Duodenal mucosa (tissue), 2 donors: ENCODE results near the gene ZDHHC8.
A peak's percentile ranks its signal among the peaks of the same experiment; 100 is the strongest.

Source experiments
- H3K27ac ChIP-seq: one replicate; pipeline ENCODE4 v1.7.0; 2013; ENCODE audit warnings: low read depth, low read length
- H3K27me3 ChIP-seq, 2 donors: one replicate each; pipeline ENCODE4 v1.7.0; 2013; ENCODE audit warnings: low read length in 2 of 2, control low read depth in 1 of 2; ENCODE audit not compliant: insufficient read depth in 2 of 2, control insufficient read depth in 1 of 2
- H3K36me3 ChIP-seq, 2 donors: one replicate each; pipeline ENCODE4 v1.7.0; 2013; ENCODE audit warnings: low read length in 2 of 2, control low read depth in 1 of 2; ENCODE audit not compliant: insufficient read depth in 2 of 2, control insufficient read depth in 1 of 2
- H3K4me1 ChIP-seq, 2 donors: one replicate each; pipeline ENCODE4 v1.7.0; 2013; ENCODE audit warnings: low read length in 2 of 2, control low read depth in 1 of 2; ENCODE audit not compliant: insufficient read depth in 2 of 2, control insufficient read depth in 1 of 2
- H3K4me3 ChIP-seq, 2 donors: one replicate each; pipeline ENCODE4 v1.7.0; 2013; ENCODE audit warnings: low read length in 2 of 2, low read depth in 1 of 2
- H3K9ac ChIP-seq, 2 donors: one replicate each; pipeline ENCODE4 v1.7.0; 2013; ENCODE audit warnings: low read length in 2 of 2, low read depth in 1 of 2
- H3K9me3 ChIP-seq, 2 donors: one replicate each; pipeline ENCODE4 v1.7.0; 2013; ENCODE audit warnings: low read length in 2 of 2, control low read depth in 1 of 2; ENCODE audit not compliant: control insufficient read depth in 1 of 2

The ZDHHC8 gene

GRCh38 chr22:20131597-20131858 lies at the start of gene ZDHHC8:
Gene ZDHHC8, plus strand, starts transcription at chr22:20131804. Its CDS starts 144 bp downstream, at chr22:20131948.
- Histone ChIP-seq H3K9ac (peak within 1 kb of the TSS; percentile 42 to 63), H3K27ac (peak within 1 kb of the TSS; percentile 26), H3K27me3 (no peaks in the 10 kb centered on the region), H3K9me3 (no peaks in the 10 kb centered on the region), H3K4me3 (peak within 1 kb of the TSS; percentile 72 to 82), H3K4me1 (peaks cover 7 to 32% of the 10 kb centered on the region in 2 donors), H3K36me3 (peaks cover 7 to 11% of the 10 kb centered on the region in 2 donors)

- no peaks in the 10 kb centered on the region for H3K27me3 ChIP-seq
- H3K9me3 ChIP-seq, result no peaks in the 10 kb centered on the region
- H3K36me3 ChIP-seq, result peaks cover 25 to 34% of the 10 kb centered on the region in 2 donors
- H3K27ac ChIP-seq, result no peak overlapping the region
- no peak overlapping the region for H3K4me3 ChIP-seq
- H3K4me1 ChIP-seq, result peaks cover 22 to 40% of the 10 kb centered on the region in 2 donors
- peak overlapping the region in 1 of 2 donors; percentile 8 for H3K9ac ChIP-seq
Measured at GRCh38 chr22:20083157-20083890, 48.3 kb upstream of the ZDHHC8 start.

- Histone ChIP-seq H3K4me1 (peaks cover 22 to 40% of the 10 kb centered on the region in 2 donors), H3K9ac (no peak overlapping the region), H3K36me3 (peaks cover 26 to 40% of the 10 kb centered on the region in 2 donors), H3K27ac (no peak overlapping the region), H3K27me3 (no peaks in the 10 kb centered on the region), H3K9me3 (no peaks in the 10 kb centered on the region), H3K4me3 (no peak overlapping the region)
Measured at GRCh38 chr22:20083891-20084546, 47.6 kb upstream of the ZDHHC8 start.

GRCh38 chr22:20084547-20085413 lies 46.8 kb upstream of the ZDHHC8 start:
- Histone ChIP-seq H3K4me1 (peaks cover 22 to 40% of the 10 kb centered on the region in 2 donors), H3K27ac (no peak overlapping the region), H3K27me3 (no peaks in the 10 kb centered on the region), H3K4me3 (no peak overlapping the region), H3K9me3 (no peaks in the 10 kb centered on the region), H3K36me3 (peaks cover 32 to 48% of the 10 kb centered on the region in 2 donors), H3K9ac (no peak overlapping the region)

GRCh38 chr22:20085651-20086050 lies 46.0 kb upstream of the ZDHHC8 start:
- peaks cover 40 to 57% of the 10 kb centered on the region in 2 donors for H3K36me3 ChIP-seq
- H3K4me3 ChIP-seq, result no peak overlapping the region
- peaks cover 22 to 38% of the 10 kb centered on the region in 2 donors for H3K4me1 ChIP-seq

GRCh38 chr22:20086101-20086599 lies 45.5 kb upstream of the ZDHHC8 start:
- Histone ChIP-seq H3K27ac (no peak overlapping the region), H3K4me3 (no peak overlapping the region), H3K9ac (no peak overlapping the region), H3K27me3 (no peaks in the 10 kb centered on the region), H3K36me3 (peaks cover 44 to 62% of the 10 kb centered on the region in 2 donors), H3K4me1 (peaks cover 18 to 33% of the 10 kb centered on the region in 2 donors), H3K9me3 (no peaks in the 10 kb centered on the region)

More at GRCh38 chr22:20085651-20086050, 46.0 kb upstream of the ZDHHC8 start:
- Histone ChIP-seq H3K27me3 (no peaks in the 10 kb centered on the region), H3K9ac (no peak overlapping the region), H3K27ac (no peak overlapping the region), H3K9me3 (no peaks in the 10 kb centered on the region)

- H3K4me3 ChIP-seq, result no peak overlapping the region
- H3K4me1 ChIP-seq, result peaks cover 11 to 27% of the 10 kb centered on the region in 2 donors
- peaks cover 51 to 68% of the 10 kb centered on the region in 2 donors for H3K36me3 ChIP-seq
- no peaks in the 10 kb centered on the region for H3K27me3 ChIP-seq
- no peak overlapping the region for H3K9ac ChIP-seq
- no peak overlapping the region for H3K27ac ChIP-seq
- H3K9me3 ChIP-seq, result no peaks in the 10 kb centered on the region
Measured at GRCh38 chr22:20086763-20087162, 44.8 kb upstream of the ZDHHC8 start.

GRCh38 chr22:20087319-20088262 lies 44.0 kb upstream of the ZDHHC8 start:
- no peak overlapping the region for H3K4me3 ChIP-seq
- H3K4me1 ChIP-seq, result peaks cover 10 to 21% of the 10 kb centered on the region in 2 donors
- H3K9me3 ChIP-seq, result no peaks in the 10 kb centered on the region
- no peaks in the 10 kb centered on the region for H3K27me3 ChIP-seq
- H3K27ac ChIP-seq, result no peak overlapping the region
- H3K36me3 ChIP-seq, result peaks cover 54 to 76% of the 10 kb centered on the region in 2 donors
- H3K9ac ChIP-seq, result no peak overlapping the region

GRCh38 chr22:20088263-20088648 lies 43.3 kb upstream of the ZDHHC8 start:
- no peak overlapping the region for H3K9ac ChIP-seq
- H3K4me3 ChIP-seq, result no peak overlapping the region
- H3K4me1 ChIP-seq, result peaks cover 4 to 14% of the 10 kb centered on the region in 2 donors
- H3K36me3 ChIP-seq, result peaks cover 54 to 80% of the 10 kb centered on the region in 2 donors
- H3K27me3 ChIP-seq, result no peaks in the 10 kb centered on the region
- H3K27ac ChIP-seq, result no peak overlapping the region
- H3K9me3 ChIP-seq, result no peaks in the 10 kb centered on the region
